PFSK-1 (cell line): ENCODE measurements around the gene KMT2A.

Source experiments
- FOXP2 ChIP-seq: optimal IDR thresholded peaks from 2 replicates; pipeline ENCODE3; 2011; ENCODE audit warnings: borderline replicate concordance, control low read depth, inconsistent platforms; ENCODE audit not compliant: insufficient read depth; ENCODE audit errors: extremely low read length, extremely low read depth
- POLR2AphosphoS5 ChIP-seq: IDR thresholded peaks from 2 replicates; pipeline ENCODE4 v1.6.1; 2012; ENCODE audit warnings: low read depth, mild to moderate bottlenecking, control low read depth, low read length, moderate library complexity
- REST ChIP-seq, 2 experiments: IDR thresholded peaks; 2 replicates each; pipeline versions ENCODE4 v1.6.1 to v1.8.0; 2011 to 2012; ENCODE audit warnings: low read depth in 2 of 2, low read length in 2 of 2, control low read depth in 1 of 2, inconsistent platforms in 1 of 2, mild to moderate bottlenecking in 1 of 2, moderate library complexity in 1 of 2; ENCODE audit not compliant: insufficient read depth in 1 of 2
- SIN3A ChIP-seq: IDR thresholded peaks from 2 replicates; pipeline ENCODE4 v1.6.1; 2012; ENCODE audit warnings: mild to moderate bottlenecking, low read length, moderate library complexity, borderline replicate concordance; ENCODE audit not compliant: insufficient read depth
- TAF1 ChIP-seq: IDR thresholded peaks from 2 replicates; pipeline ENCODE4 v1.6.1; 2012; ENCODE audit warnings: low read length, control low read depth, borderline replicate concordance; ENCODE audit not compliant: insufficient read depth

GRCh38 chr11:118435893-118436624, at the start of gene KMT2A:
- TF ChIP-seq TAF1: peak; percentile 81
- TF ChIP-seq POLR2AphosphoS5: peak; percentile 69; the same call in 1 of the 2 replicates
- TF ChIP-seq REST (IDR thresholded peaks at IDR 0.05; ENCODE audit: insufficient read depth in 1 of 2, low read depth in 2 of 2, low read length in 2 of 2): peak; percentile 24 to 55; a peak in 1 of 4 replicates
- TF ChIP-seq SIN3A: peak; percentile 51; the same call in 1 of the 2 replicates
- TF ChIP-seq FOXP2: peak; percentile 57
